Posterior cingulate gyrus (tissue), 11 donors: ENCODE results near the gene NUP214.
"Not testable (repeated sequence)": the region's sequence is repeated elsewhere in the genome, so short reads cannot be mapped to it uniquely, and the experiment has no call there.

ENCODE experiments used
- DNase-seq, 10 donors: peaks; one replicate each; pipeline versions ENCODE4 v3.0.0 to v3.0.0-alpha.2; 2020 to 2021; ENCODE audit warnings: mixed read lengths in 3 of 10
- intact Hi-C: fragments of 100-400 bp; cut with DNase I; formaldehyde crosslinking; loops from one replicate; pipeline ENCODE4 v1.15.1; 2023

NUP214 gene

DNA sequence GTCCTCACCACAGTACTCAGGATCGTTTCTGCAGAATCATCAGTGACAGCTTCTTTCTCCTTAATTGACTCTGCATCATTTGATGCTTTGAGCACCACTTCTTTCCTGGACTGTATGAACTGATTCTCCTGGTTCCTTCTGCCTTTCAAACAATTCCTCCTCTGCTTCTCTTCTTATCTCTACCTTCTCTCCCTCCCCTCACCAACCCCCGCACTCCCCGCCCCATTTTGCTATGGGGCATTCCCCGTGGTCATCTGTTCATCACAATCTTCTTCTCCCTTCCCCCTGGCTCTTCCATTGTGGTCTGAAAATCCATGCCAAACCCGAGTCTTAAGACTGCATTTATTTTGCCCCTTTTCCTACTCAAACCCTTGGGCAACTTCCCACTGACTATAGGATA, 93.0 kb downstream of the NUP214 start:
- intact Hi-C loops: no loop called here
- DNase-seq: no peak

DNA sequence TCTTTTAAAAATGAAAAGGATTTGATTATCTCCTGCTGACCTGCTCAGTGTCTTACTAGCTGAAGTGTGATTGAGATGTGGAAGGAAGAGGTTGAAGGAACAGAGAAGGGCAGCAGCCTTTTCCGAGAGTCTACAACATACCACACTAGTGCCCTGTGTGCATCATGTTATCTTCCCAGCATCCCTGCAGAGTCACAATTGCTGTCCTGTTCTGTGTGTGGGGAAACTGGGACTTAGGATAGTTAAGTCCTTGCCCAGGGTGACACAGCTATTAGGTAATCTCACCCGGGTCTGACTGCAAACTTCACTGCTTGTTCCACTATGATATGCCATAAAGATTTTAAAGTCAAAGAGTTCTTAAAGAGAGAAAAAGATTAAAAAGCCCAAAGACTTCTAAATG, 95.1 kb downstream of the NUP214 start:
- intact Hi-C loops: no loop called here

DNA sequence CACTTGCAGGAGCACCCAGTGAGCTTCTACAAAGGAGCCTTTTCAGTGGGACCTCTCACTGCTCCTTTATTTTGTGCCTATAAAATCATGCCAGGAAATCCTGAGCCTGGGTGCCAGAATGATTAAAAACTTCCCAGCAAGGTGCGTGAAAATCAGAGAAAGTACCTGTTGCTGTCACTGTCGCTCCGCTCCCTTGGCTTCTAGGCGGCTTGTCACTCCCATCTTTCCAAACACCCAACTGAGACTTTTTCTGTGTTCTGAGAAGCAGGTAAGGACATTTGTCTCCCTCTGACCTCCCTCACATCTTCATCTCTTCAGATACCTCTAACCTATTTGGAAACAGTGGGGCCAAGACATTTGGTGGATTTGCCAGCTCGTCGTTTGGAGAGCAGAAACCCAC, 97.1 kb downstream of the NUP214 start:
- DNase-seq: peak in 1 of 10 donors; percentile 6
- intact Hi-C loops: no loop called here

More for the DNA sequence above, 95.1 kb downstream of the NUP214 start:
- no peak for DNase-seq

DNA sequence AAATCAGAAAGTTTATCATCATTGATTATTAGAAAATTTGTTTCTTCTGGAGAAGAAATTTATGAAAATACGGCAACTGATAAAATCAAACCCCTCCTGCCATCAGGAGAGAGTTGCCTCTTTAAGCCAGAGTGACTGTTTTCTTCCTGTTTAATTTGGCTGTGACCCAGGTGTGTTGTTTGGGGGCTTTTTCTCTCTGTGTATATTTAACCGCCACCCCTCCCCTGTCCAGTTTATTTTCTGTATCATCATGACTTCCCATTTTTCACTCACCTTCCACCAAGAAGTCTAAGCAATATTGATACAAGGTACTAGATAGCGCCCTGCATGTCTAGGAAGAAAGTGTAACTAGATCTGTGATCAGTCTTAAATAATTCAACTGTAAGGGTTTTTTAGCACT, 100.8 kb downstream of the NUP214 start:
- intact Hi-C loops: no loop called here
- DNase-seq: no peak

DNA sequence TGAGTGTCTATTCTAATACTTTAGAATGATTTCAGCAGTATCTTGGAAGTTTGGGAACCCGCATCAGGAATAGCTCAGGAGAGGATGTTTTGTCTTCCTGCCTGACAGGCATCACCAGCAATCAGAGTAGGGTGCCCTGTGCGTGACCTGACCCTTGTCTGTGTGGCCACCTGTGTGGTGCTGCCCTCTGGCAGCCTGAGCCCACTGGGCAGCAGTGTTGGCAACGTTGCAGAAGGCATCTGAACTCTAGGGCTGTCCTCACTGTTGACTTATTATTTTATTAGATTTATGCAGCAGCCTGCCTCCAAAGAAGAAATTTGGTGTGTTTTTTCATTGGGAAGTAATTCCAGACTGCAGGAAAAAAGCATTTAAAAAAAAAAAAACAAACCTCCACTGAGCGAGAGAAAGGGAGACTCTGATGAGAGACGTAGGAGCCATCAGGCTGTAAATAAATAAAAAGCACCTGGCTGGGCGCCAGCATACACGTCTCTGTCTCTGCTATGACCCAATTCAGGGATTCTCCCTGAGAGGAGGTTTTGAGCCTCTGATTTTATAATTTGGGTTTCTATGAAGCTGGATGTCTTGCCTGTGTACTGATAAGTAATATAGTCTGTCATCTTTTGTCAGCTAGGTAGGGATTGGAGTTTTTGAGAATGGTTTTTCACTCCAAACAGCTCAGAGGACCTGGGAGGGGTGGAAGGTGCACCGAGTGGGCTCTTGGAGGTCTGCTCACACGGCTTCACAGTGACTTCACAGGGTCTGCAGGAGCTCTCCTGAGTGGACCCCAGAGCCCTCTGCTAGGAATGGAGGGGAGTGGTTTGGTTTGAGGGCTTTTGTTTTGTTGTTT, 101.9 kb downstream of the NUP214 start:
- intact Hi-C loops: no loop called here
- peak in 1 of 10 donors; percentile 62 for DNase-seq

DNA sequence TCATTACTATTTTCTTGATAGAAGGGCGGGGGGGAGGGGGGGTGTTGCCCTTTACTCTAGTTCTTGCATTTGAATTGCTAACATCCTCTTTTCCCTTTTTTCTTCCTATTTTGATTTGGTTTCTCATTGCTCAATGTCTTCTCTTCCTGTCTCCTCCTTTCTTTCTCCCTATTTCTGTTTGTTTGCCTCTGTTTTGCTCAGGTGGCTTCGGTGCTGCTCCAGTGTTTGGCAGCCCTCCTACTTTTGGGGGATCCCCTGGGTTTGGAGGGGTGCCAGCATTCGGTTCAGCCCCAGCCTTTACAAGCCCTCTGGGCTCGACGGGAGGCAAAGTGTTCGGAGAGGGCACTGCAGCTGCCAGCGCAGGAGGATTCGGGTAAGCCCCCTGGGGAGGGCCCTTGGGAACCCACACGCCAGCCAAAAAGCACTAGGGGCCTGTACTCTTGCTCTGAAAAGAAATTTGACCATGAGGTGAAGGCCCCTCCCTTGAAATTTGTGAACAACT, 102.6 kb downstream of the NUP214 start:
- peak in 1 of 10 donors; percentile 76 for DNase-seq
- intact Hi-C loops: no loop called here

DNA sequence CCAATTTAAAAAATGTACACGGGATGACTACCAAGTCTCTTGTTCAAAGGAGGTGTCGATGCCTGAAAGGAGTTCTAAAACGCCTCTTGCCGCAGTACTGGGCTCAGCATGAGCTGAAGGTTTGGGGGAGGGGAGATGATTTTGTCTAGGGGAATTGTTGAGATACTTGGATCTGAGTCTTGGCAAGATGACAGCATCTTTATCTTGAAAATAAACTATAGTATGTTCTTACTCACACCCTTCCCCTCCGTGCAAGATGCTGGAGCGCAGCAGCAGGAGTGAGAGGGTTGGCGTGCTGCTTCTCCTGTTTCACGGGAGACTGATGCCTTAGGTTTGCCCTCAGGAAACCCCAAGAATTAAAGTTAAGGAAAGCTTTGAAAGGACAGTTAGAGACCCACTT, 103.6 kb downstream of the NUP214 start:
- intact Hi-C loops: no loop called here
- peak in 1 of 10 donors; percentile 41 for DNase-seq

DNA sequence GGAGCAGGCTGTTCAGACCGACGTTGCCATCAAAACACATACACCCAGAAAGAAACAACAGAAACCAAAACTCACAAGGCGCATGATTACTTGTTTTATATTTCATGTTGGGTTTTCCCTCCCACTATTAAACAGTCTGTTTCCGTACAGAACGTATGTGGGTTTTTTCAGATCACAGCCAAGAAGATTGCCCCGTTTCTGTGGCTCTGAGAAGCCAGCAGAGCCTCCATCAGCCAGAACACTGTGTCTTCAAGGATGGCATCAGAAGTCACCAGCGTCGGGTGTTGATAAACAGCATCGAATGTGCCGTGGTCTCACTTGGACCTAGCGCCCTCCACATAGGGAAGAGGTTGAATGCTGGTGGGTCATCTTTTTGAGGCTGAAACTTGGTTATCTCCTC, 108.2 kb downstream of the NUP214 start:
- intact Hi-C loops: no loop called here

DNA sequence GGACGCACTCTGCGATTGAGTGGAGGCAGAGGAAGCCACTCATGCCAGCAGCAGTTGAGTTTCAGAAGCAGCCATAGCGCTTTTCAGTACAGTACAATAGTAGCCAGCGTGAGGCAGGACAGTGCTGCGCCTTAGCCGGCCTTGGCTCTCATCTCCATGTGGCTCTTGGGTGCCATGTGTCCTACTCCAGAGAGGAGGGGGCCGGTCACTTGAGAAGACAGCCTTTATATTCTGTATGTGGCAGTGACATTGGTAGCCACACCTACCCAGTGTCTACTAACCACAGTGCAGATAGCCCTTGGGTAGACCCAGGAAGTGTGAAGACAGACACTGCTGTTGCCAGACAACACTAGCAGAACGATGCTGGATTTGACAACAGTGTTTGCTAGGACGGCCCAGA, 108.6 kb downstream of the NUP214 start:
- intact Hi-C loops: no loop called here

More for the DNA sequence above, 108.2 kb downstream of the NUP214 start:
- no peak for DNase-seq

DNA sequence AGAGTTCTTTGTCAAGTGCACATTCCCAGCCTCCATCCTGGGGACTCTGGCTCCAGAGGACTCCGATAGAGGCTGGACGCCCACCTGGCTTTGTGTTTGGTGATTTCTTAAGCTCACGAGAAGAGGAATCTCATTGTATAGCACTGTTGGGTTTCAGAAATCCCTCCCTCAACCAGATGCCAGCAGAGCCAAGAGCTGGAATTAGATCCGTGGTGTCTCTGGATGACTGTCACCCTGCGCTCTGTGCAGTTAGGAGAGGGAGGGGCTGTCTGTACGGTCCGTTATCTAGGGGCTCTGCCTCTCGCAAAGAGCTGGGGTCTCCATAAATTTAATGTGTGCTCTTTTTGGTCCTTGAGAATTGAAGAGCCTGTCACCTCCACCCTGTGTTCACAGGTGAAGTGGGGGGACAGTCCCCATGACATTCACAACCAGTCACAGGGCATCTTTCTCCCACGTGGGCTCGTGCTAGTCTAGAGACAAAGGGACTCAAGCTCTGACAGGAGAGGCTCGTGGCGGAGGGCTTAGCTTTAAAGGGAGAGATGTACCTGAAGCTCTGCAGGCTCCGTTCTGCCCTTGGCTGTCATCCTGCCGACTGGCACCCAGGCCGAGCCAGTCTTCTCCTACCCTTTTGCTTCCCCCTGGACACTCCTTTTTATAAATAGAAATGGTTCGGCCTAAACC, 109.6 kb downstream of the NUP214 start:
- DNase-seq: peak in 1 of 10 donors; percentile 26

More for the DNA sequence above, 108.6 kb downstream of the NUP214 start:
- DNase-seq: peak in 1 of 10 donors; percentile 33

DNA sequence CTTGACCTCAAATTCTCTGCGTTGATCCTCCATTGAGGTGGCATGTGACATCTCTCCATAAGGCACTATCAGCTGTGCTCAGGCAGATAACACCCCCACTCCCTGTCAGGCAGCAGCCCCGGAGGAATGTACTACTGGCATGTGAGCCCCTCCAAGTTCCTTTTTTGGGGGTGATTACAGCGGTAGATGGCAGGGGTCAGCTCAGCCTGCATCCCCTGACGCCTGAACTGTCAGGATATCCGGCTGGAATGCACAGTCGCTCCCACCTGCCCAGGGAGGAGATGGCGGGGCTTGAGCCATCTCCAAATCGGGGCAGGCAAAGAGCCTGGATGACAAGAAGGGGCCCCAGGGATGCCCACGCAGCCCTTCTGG, 110.1 kb downstream of the NUP214 start:
- intact Hi-C loops: no loop called here

More for the DNA sequence above, 109.6 kb downstream of the NUP214 start:
- intact Hi-C loops: no loop called here

DNA sequence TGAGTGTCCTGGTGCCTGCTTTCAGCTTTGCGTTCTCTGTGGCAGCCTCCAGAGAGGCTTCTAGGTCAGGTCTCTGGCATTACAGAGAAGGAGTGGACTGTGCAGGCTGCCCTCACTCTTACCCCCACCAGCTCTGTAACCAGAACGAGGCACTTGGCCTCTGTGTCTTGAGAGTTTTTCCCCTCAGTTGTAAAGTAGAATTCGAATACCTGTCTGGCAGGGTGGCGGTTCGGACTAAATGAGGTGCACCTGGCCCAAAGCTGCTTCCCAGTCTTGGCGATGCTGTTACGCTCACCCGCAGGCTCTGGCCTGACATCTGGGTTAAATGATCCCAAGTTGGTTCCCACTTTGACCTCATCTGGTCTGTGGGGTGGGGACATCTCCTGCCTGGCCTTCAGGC, 110.8 kb downstream of the NUP214 start:
- peak in 1 of 10 donors; percentile 40 for DNase-seq
- intact Hi-C loops: no loop called here

More for the DNA sequence above, 110.1 kb downstream of the NUP214 start:
- DNase-seq: peak in 1 of 10 donors; percentile 33

DNA sequence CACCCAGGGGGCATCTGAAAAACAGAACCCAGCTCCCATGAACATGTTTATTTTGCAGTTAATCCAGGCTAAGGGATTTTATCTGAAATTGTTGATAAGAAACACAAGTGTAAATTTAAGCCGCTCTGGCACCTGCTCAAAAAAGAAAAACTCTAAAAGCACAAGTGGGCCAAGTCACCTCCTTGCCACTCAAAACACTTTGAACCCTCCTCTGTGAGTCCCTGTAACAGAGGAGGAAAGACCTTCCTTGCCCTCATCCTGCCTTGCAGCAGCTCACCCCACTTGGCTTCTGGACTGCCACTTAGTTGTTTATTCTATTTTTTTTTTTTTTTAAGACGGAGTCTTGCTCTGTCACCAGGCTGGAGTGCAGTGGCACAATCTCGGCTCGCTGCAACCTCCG, 111.4 kb downstream of the NUP214 start:
- intact Hi-C loops: no loop called here

DNA sequence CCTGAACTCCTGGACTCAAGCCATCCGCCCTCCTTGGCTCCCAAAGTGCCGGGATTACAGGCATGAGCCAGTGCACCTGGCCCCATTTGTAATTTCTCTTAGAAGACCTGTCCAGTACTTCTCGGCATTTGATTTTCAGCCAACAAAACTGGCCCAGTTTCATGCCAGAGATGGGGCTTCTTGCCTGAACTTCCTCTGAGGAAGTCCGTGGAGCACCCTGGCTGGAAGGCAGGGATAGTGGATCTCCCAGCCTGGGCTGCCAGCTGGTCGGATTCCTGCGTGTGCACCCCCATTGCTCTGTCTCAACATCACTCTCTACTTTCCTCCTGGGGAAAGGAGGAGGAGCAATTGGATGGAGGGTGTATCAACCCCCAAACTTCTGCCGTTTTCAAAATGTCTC, 111.9 kb downstream of the NUP214 start:
- peak in 1 of 10 donors; percentile 71 for DNase-seq
- intact Hi-C loops: no loop called here

More for the DNA sequence above, 111.4 kb downstream of the NUP214 start:
- no peak for DNase-seq

DNA sequence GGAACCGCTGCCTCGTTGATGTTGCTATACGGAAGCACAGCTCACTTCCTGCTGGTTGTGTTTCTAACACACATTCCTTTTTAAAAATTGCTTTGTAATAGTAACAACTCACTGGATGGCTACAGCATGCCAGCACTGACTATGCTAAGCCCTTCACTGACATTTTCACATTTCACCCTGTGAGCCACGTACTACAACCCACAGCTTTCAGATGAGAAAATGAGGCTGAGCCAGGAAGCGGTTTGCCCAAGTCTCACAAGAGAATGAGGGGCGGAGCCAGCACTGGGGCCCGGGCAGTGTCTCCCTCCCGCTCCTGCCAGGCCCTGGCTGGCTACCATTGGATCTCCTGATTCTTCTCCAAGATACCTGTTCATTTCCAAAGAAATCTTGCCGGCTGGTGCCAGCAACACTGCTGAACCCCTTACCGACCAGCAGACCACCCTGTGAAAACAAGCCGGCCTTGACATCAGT, 112.6 kb downstream of the NUP214 start:
- intact Hi-C loops: no loop called here
- peak in 7 of 10 donors; percentile 23 to 90 (median 44) for DNase-seq

DNA sequence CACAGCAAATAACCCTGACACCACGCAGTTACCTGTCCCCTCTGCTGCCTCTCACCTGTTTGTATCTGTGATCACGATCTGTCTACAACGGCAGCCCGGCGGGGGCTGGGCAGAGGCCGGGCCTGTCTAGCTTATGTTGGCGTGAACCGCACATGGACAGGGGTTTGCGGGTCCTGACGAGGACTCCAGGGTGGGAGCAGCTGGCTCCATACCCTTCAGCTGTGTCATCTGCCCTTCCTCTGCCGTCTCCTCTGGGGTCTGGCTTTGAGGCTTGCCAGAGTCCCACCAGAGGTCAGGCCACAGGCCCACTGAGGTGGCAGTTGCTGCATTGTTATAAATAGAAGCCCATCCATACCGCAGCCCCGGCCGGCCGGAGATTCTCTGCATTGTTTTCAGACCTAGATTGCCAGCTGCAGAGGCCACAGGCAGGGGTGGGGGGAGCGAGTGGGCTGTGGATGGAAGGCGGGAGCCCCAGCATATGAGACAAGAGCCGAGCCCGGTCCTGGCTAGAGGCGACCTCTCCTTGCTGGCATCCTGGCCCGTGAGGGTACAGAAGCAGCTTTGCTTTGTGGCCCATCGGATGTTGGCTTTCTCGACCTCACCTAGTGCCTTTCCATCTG, 113.1 kb downstream of the NUP214 start:
- DNase-seq: peak in 1 of 10 donors; percentile 80
- intact Hi-C loops: no loop called here

DNA sequence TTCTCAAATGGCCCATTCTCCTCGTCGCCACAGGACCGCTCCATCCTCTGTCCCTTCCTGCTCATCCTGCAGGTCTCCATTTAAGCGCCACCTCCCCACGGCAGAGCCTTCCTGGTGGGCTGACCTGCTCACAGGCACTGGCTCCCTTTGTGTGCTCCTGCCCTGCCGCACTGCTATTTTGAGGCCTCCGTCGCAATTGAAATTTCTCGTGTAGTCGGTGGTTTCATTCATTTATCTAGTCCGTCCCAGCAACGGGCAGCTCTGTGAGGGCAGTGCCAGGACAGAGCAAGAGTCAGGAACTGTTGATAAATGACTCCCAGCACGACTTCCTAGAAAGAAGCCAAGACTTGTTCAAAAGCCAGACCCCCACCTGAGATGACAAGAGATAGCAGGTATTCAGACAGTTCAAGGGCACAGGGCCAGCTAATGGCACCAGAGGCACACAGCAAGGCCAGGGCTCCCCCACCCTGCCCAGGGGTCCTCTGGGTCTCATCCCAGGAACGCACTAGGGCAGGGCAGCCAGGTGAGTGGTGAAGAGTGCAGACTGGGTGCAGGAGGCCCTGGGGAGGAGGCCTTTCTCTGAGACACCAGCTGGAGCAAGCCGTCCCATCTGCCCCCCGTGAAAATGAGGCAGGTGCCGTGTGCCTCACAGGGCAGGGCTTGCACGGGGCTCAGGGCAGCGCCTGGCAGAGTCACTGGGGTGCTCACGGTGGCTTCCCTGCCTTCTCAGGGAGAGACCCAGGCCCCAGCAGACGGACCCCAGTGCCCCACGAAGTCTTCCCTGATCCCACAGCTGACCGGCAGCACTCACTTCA, 114.0 kb downstream of the NUP214 start:
- DNase-seq: peak in 1 of 10 donors; percentile 54
- intact Hi-C loops: no loop called here

DNA sequence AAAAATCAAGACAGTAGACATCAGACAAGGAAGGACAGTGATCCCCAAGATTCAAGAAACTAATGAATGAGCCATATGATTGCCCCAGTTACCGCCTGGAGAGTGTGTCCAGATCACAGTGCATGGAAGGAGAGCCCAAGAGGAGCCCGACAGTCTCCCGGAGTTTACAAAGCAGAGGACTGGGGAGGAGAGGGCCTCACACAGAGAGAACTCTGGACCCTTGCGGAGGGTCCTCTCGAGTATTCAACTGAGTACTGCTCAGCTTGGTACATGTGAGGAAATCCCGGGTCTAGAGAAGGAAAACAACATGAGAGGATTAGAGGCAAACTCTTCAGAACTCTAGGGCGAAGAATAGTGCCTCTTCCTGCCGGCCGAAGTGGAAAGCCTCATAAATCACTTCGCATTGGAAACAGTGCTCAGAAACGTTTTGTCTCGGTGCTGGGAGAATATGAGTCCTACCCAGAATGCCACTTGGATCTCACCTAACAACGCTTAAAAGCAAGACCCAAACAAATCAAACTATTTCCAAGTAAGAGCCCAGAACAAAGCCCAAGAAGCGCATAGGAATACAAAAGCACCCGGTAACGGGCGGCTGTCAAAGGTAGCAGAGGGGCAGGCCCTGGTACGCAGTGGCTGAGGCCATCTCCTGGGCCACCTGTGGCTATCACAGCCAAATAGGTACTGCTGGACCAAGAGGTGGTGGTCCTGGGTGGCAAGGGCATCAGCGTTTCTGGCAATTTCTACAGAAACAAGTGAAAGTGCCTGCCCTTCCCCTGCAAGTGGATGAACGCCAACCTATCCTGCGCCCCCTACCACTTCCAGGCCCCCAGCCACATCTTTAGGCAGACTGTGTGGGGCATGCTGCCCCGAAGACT, 114.9 kb downstream of the NUP214 start:
- peak in 1 of 10 donors; percentile 51 for DNase-seq
- intact Hi-C loops: no loop called here

DNA sequence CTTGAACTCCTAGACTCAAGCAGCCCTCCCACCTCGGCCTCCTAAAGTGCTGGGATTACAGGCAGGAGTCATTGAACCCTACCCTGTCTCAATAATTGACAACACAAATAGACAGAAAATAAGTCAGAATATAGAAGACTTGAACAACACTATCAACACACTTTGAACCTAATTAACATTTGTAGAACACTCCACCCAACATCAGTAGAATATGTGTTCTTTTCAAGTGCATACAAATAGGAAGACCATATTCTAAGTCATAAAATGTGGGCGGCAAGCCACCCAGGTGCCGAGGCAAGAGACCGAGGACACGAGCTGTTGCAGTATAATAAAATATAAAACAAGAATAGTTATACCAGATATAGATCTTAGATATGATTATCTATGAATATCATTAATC, 118.9 kb downstream of the NUP214 start:
- intact Hi-C loops: not testable (repeated sequence)
- peak in 1 of 10 donors; percentile 3 for DNase-seq
